ENCODE results near the gene SCN3B.

The SCN3B gene

GRCh38 chr11:123594921-123595320, 59.5 kb downstream of the SCN3B start:
- DNase-seq (ENCODE audit: low read depth): no peak

GRCh38 chr11:123594188-123594901, 60.1 kb downstream of the SCN3B start:
- no peak for DNase-seq (ENCODE audit: low read depth)

DNA sequence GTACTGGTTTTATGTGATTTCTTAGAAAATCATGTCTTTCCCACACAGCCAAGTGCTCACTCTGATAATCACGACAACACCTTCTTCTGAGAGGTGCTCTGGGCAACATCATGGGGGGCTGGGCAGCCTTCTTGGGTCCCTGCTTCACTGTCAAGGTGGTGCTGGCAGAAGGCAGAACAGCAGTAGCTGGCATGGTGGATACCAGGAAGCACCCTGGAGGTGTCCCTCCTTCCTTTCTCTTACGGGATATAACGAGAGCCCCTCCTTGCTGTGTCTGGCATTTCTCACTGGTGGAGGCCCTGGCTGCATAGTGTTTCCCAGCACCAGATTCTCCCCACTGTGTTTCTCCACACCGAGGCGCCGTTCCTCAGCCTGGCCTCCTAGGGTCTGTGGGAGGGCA, 60.9 kb downstream of the SCN3B start:
- no peak for DNase-seq (ENCODE audit: low read depth)

- DNase-seq (ENCODE audit: low read depth): no peak
Observed at GRCh38 chr11:123590296-123590912, 64.0 kb downstream of the SCN3B start.

DNA sequence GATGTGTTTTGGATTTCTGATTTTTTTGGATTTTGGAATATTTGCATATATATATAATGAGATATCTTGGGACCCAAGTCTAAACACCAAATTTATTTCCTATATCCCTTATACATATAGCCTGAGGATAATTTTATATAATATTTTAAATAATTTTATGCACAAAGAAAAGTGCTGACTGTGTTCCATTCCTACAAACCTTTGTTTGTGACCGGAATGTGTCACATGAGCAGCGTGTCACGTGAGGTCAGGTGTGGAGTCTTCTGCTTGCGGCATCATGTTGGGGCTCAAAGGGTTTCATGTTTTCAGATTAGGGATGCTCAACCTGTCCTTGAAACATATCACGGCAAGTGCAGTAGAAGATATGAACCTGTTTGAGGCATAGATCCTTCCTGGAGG, 65.6 kb downstream of the SCN3B start:
- DNase-seq (ENCODE audit: low read depth): no peak

DNA sequence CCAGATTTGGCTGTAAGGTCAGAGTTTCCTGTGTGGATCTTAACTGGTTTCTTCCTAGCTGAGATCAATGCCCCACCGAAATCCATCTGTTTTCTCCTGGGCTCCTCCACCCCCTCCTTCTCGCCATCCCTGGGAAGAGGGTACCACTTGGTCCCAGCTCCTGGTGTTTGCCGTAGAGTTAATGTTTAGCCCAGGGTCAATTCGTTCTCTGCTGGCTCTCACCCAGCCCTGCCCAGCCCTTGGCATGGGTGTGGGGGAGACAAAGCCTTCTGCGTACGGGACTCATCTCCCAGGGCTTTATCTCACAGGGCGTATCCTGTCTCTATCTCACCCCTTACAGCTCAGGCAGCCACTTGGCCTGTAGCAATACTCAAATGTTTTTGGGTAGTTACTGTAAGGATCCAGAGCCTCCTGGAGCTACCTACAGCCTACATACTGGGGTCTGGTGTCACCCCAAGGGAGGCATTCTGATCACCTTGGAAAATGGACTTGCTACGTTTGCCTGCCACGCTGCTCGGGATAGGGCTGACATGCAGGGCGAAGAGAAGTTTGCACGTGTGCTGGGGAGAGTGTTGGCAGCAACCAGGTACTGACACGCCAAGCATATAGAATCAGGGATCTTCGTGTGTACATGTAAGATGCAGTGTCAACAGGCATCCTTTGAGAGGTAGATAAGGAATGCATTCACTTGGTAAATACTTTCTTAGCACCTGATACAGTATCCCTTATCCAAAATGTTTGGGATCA, 66.1 kb downstream of the SCN3B start:
- no peak for DNase-seq (ENCODE audit: low read depth)

- no peak for DNase-seq (ENCODE audit: low read depth)
Observed at GRCh38 chr11:123587559-123587958, 66.9 kb downstream of the SCN3B start.

GRCh38 chr11:123587044-123587443, 67.4 kb downstream of the SCN3B start:
- no peak for DNase-seq (ENCODE audit: low read depth)

DNA sequence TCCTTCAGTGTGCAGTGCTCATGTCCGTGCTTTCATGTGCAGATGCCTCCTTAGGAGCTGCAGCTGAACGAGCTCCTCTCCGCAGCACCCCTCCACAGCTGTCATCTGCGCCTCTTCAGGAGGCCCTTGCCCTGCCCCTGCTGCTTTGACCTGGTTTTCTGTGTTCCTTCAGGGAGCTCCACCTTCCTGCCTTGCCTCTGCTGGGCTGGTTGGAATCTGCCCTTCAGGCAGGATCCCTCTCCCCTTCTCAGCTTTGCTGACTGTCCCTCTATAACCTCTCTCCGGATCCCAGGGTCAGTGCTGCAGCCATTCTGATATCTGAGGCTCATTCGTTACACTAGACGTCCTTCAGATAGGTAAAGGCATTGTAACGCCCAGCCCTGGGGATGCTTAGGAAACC, 67.9 kb downstream of the SCN3B start:
- DNase-seq (ENCODE audit: low read depth): no peak

DNA sequence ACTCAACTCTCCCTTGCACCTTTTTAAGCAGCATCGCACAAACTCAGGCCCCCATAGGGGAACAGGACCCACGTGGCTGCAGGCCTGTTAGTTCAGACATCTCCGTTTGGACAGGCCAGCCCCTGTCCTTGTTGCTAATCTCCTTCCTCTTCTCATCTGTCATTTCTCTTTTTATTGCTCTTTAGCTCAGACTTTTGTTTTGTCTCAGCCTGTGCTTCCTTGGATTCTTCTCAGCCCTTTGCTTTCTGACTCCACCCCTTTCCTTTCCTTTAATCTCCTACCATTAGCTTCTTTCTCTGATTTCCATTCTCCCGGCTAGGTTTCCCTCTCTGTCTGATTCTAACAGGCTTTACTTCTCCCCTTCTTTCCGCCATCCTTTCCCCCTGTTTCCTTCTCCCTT, 68.7 kb downstream of the SCN3B start:
- no peak for DNase-seq (ENCODE audit: low read depth)

GRCh38 chr11:123585206-123585605, 69.2 kb downstream of the SCN3B start:
- DNase-seq (ENCODE audit: low read depth): no peak

DNA sequence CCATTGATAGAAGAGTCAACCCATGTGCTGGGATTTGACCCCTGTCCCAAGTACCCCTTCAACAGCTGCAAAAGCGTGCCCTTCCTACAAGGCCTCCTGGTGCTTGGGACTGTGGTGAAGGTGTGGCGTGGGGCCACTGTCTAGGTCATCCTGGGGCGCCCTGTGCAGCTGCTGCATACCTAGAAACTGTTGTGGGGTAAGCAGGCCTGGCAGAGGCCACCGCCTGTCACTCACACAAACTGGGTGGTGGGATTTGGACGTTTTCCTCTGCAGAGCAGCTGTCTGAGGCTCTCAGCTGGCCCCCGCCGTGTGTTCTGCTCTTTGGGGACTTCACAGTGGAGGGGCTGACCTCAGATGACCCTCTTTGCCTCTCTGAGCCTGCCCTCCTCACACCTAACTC, 69.7 kb downstream of the SCN3B start:
- no peak for DNase-seq (ENCODE audit: low read depth)

GRCh38 chr11:123584186-123584585, 70.2 kb downstream of the SCN3B start:
- DNase-seq (ENCODE audit: low read depth): no peak

DNA sequence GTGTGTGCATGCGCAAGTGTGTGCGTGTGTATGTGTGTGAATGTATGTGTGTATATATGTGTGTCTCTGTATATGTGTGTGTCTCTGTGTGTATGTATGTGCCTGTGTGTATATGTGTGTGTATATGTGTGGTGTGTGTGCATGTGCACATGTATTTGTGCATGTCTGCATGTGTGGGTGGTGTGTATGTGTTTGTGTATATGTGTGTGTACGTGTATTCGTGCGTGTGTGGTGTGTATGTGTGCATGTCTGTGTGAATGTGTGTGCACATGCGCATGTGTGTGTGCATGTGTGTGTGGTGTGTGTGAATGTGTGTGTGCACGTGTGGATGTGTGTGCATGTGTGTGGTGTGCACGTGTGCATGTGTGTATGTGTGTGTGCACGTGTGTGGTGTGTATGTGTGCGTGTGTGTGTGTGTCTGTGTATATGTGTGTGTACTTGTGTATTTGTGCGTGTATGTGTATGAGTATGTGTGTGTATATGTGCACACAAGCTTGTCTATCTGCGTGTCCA, 71.4 kb downstream of the SCN3B start:
- no peak for DNase-seq (ENCODE audit: low read depth)

- no peak for DNase-seq (ENCODE audit: low read depth)
Observed at GRCh38 chr11:123581651-123582399, 72.6 kb downstream of the SCN3B start.

- DNase-seq (ENCODE audit: low read depth): peak; percentile 44
Observed at GRCh38 chr11:123580557-123581275, 73.7 kb downstream of the SCN3B start.

DNA sequence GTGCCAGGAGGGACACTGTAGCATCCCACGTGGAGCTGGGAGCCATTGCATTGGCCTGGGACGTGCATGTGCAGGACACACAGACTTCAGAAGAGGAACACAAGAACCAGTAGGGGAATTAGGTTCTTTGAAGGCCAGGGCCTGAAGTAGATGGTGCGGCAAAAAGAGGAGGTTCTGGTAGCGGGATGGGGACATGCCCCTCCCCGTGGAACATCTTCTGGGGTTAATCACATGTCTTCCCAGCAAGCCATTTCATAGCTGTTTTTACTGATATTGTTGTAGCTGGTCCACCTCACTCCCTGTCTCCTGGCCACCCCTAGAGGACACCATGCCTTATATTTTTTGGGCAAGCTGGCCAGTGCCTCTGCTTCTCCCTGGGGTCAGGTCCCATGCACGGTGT, 74.3 kb downstream of the SCN3B start:
- DNase-seq (ENCODE audit: low read depth): no peak

- no peak for DNase-seq (ENCODE audit: low read depth)
Observed at GRCh38 chr11:123579482-123579812, 75.0 kb downstream of the SCN3B start.

Measured in activated T-helper 1 cell treated with Interleukin-2 at 50 U/mL for 16 hours (primary cell).